SU-DHL-6 (cell line): Measurements from ENCODE around the gene SDCCAG8.

Source experiments
- H2AFZ ChIP-seq: fragments of 200-600 bp; sonication (generic); 2 replicates; pipeline ENCODE4 v1.6.1; 2014; ENCODE audit warnings: low read depth, mild to moderate bottlenecking, moderate library complexity, mixed read lengths, antibody characterized with exemption, low read length; ENCODE audit not compliant: severe bottlenecking
- H3F3A ChIP-seq: fragments of 200-600 bp; shearing (Covaris generic); 2 replicates; pipeline ENCODE4 v1.6.0; 2016; ENCODE audit warnings: antibody characterized with exemption, mild to moderate bottlenecking; ENCODE audit not compliant: insufficient read depth
- H3K27ac ChIP-seq: fragments of 200-600 bp; sonication (generic); 2 replicates; pipeline ENCODE4 v1.5.1; 2016; ENCODE audit warnings: low read depth, mild to moderate bottlenecking, low read length, moderate library complexity, mixed read lengths
- H3K27me3 ChIP-seq: fragments of 200-600 bp; sonication (generic), shearing (Covaris generic); 2 replicates; pipeline ENCODE4 v1.6.0; 2014; ENCODE audit warnings: mild to moderate bottlenecking, low read length
- H3K36me3 ChIP-seq: fragments of 200-600 bp; sonication (generic); 2 replicates; pipeline ENCODE4 v1.6.1; 2014; ENCODE audit warnings: mild to moderate bottlenecking, low read length, mixed read lengths
- H3K4me2 ChIP-seq: fragments of 300-600, 200-600 bp; shearing (Covaris generic), sonication (generic); 2 replicates; pipeline ENCODE4 v1.6.0; 2014; ENCODE audit warnings: low read length, low read depth, mild to moderate bottlenecking; ENCODE audit not compliant: poor library complexity, severe bottlenecking
- H3K4me3 ChIP-seq: fragments of 200-600 bp; sonication (generic); 2 replicates; pipeline ENCODE4 v1.5.1; 2014; ENCODE audit warnings: antibody characterized with exemption, low read length, mild to moderate bottlenecking, mixed read lengths; ENCODE audit not compliant: insufficient read depth, poor library complexity, severe bottlenecking
- H3K79me2 ChIP-seq: fragments of 200-600 bp; sonication (generic); 2 replicates; pipeline ENCODE4 v1.6.1; 2014; ENCODE audit warnings: mild to moderate bottlenecking, low read length, moderate library complexity; ENCODE audit not compliant: insufficient read depth
- H3K9ac ChIP-seq: fragments of 200-600 bp; sonication (generic); 2 replicates; pipeline ENCODE4 v1.7.0; 2014; ENCODE audit warnings: mild to moderate bottlenecking, low read length
- H3K9me2 ChIP-seq: fragments of 200-600 bp; sonication (generic); replicated peaks from 2 replicates; pipeline ENCODE4 v1.6.1; 2014; ENCODE audit warnings: low read length; ENCODE audit not compliant: insufficient read depth
- H3K9me3 ChIP-seq: fragments of 200-600 bp; sonication (generic); 2 replicates; pipeline ENCODE4 v1.6.1; 2014; ENCODE audit warnings: low read length, mixed read lengths; ENCODE audit not compliant: insufficient read depth
- H4K20me1 ChIP-seq: fragments of 200-600 bp; sonication (generic); 2 replicates; pipeline ENCODE4 v1.6.1; 2014; ENCODE audit warnings: low read depth, mild to moderate bottlenecking, antibody characterized with exemption, low read length, moderate library complexity, mixed read lengths
- CTCF ChIP-seq: fragments of 200-600 bp; sonication (generic); IDR thresholded peaks from one replicate; pipeline ENCODE4 v1.5.1; 2017; ENCODE audit warnings: antibody characterized with exemption, mild to moderate bottlenecking, low read length, moderate library complexity; ENCODE audit not compliant: insufficient read depth, poor library complexity, severe bottlenecking
- EZH2phosphoT487 ChIP-seq: fragments of 200-600 bp; sonication (generic), shearing (Covaris generic); conservative IDR thresholded peaks from 2 replicates; pipeline ENCODE4 v1.6.1; 2018; ENCODE audit warnings: mild to moderate bottlenecking, antibody characterized with exemption, low read length, moderate library complexity, mixed read lengths

The SDCCAG8 gene

GRCh38 chr1:243471754-243472745, 216.2 kb downstream of the SDCCAG8 start:
- H3K4me3 ChIP-seq: no peak overlapping the region

GRCh38 chr1:243473227-243474135, 217.6 kb downstream of the SDCCAG8 start:
- no peak overlapping the region for H2AFZ ChIP-seq
- no peaks in the 10 kb centered on the region for H3F3A ChIP-seq
- no peaks in the 10 kb centered on the region for H3K9me2 ChIP-seq
- H3K9ac ChIP-seq: no peak overlapping the region
- no peaks in the 10 kb centered on the region for H3K27me3 ChIP-seq
- TF ChIP-seq EZH2phosphoT487 (no peak), CTCF (no peak)
- H3K4me3 ChIP-seq: no peak overlapping the region
- H3K79me2 ChIP-seq: no peaks in the 10 kb centered on the region
- no peak overlapping the region for H3K4me2 ChIP-seq
- no peaks in the 10 kb centered on the region for H4K20me1 ChIP-seq
- H3K36me3 ChIP-seq: no peaks in the 10 kb centered on the region
- H3K27ac ChIP-seq: no peak overlapping the region
- H3K9me3 ChIP-seq: no peaks in the 10 kb centered on the region

More at GRCh38 chr1:243471754-243472745, 216.2 kb downstream of the SDCCAG8 start:
- Histone ChIP-seq H3K9me3 (no peaks in the 10 kb centered on the region), H3K27me3 (no peaks in the 10 kb centered on the region), H3K4me2 (no peak overlapping the region), H3K27ac (no peak overlapping the region), H2AFZ (no peak overlapping the region), H3K36me3 (no peaks in the 10 kb centered on the region), H3K9ac (no peak overlapping the region), H3K9me2 (no peaks in the 10 kb centered on the region), H4K20me1 (no peaks in the 10 kb centered on the region), H3F3A (no peaks in the 10 kb centered on the region), H3K79me2 (no peaks in the 10 kb centered on the region)
- TF ChIP-seq CTCF (no peak), EZH2phosphoT487 (no peak)

- no peak overlapping the region for H3K4me2 ChIP-seq
- no peaks in the 10 kb centered on the region for H3K36me3 ChIP-seq
- no peaks in the 10 kb centered on the region for H4K20me1 ChIP-seq
- H2AFZ ChIP-seq: no peak overlapping the region
- H3K9ac ChIP-seq: no peak overlapping the region
- no peaks in the 10 kb centered on the region for H3K79me2 ChIP-seq
- no peak for TF ChIP-seq CTCF
- TF ChIP-seq EZH2phosphoT487: no peak
- H3F3A ChIP-seq: no peaks in the 10 kb centered on the region
- H3K4me3 ChIP-seq: no peak overlapping the region
- H3K27ac ChIP-seq: no peak overlapping the region
- no peaks in the 10 kb centered on the region for H3K27me3 ChIP-seq
- no peaks in the 10 kb centered on the region for H3K9me3 ChIP-seq
- H3K9me2 ChIP-seq: no peaks in the 10 kb centered on the region
Measured at GRCh38 chr1:243474136-243474881, 218.5 kb downstream of the SDCCAG8 start.
